ENCODE data around the gene BEX1. TPM values are rescaled to one million over a fixed set of nuclear protein-coding genes. Genes with fewer than 3 reads are reported as not detected.
A peak's percentile ranks its signal among the peaks of the same experiment; 100 is the strongest.

Gene BEX1
- total and polyA plus RNA-seq, 2 experiments from 2014 or later, result 60.6 to 72.2 TPM

DNA sequence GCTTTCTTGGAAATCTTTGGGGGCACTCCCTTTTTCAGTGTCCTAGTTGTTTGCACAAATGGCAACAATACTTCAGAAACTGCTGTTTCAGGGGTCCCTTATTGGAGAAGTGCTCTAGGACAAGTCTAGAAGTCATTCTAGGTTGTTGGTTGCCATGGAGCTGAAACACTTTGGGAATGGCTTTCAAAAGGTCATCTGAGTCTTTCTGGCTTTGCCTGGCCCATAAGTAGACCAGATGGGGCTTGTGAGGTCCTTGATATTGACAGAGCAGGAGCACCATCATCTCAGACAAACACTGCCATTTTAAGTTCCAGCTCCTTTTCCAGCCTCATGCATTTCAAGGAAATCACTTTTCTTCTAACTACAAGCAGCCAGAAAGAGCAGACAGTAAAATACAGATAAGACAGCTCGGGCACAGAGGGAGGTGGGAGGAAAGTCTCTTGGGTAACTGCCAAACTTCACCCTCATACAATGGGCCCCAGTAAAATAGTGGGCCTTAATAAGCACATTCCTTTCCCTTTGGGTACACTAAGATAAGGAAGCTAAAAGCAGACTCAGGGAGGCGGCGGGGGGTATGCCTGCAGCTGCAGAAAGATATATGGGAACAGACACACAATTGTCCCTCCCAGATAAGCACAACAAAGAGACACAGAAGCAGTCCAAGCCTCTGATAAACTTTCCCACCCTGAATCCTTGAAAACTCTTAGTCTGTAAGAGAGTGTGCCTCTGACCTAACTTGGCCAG lies 37.5 kb upstream of the BEX1 start:
- DNase-seq (ENCODE audit: low spot score), result no peak
- H3K79me2 ChIP-seq, result no peaks in the 10 kb centered on the region
- H3K36me3 ChIP-seq (replicated peaks; ENCODE audit: insufficient read depth, low read depth), result no peaks in the 10 kb centered on the region
- WGBS (ENCODE audit: low lambda C conversion rate, missing lambda C conversion rate), result 43% methylated on average over 3 of the region's 3 CpGs
- H3K27ac ChIP-seq, result no peak overlapping the region
- no peaks in the 10 kb centered on the region for H4K20me1 ChIP-seq (ENCODE audit: insufficient read depth, poor library complexity, severe bottlenecking)
- TF ChIP-seq EZH2phosphoT487 (IDR thresholded peaks at IDR 0.05; ENCODE audit: low read depth, severe bottlenecking, unreplicated experiment), result no peak
- TF ChIP-seq EZH2 (IDR thresholded peaks at IDR 0.05; ENCODE audit: borderline replicate concordance), result no peak
- TF ChIP-seq, protein P1, sequence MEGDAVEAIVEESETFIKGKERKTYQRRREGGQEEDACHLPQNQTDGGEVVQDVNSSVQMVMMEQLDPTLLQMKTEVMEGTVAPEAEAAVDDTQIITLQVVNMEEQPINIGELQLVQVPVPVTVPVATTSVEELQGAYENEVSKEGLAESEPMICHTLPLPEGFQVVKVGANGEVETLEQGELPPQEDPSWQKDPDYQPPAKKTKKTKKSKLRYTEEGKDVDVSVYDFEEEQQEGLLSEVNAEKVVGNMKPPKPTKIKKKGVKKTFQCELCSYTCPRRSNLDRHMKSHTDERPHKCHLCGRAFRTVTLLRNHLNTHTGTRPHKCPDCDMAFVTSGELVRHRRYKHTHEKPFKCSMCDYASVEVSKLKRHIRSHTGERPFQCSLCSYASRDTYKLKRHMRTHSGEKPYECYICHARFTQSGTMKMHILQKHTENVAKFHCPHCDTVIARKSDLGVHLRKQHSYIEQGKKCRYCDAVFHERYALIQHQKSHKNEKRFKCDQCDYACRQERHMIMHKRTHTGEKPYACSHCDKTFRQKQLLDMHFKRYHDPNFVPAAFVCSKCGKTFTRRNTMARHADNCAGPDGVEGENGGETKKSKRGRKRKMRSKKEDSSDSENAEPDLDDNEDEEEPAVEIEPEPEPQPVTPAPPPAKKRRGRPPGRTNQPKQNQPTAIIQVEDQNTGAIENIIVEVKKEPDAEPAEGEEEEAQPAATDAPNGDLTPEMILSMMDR (IDR thresholded peaks at IDR 0.05; ENCODE audit: poor library complexity), result no peak
- peak overlapping the region; percentile 4 for H3K4me2 ChIP-seq
- no peak overlapping the region for H2AFZ ChIP-seq
- no peaks in the 10 kb centered on the region for H3K4me1 ChIP-seq (ENCODE audit: insufficient read depth)
- H3K9me3 ChIP-seq (ENCODE audit: low read depth), result no peaks in the 10 kb centered on the region
- no peaks in the 10 kb centered on the region for H3K27me3 ChIP-seq
- no peak overlapping the region for H3K4me3 ChIP-seq
- H3K9me2 ChIP-seq (replicated peaks; ENCODE audit: insufficient read depth), result no peaks in the 10 kb centered on the region

DNA sequence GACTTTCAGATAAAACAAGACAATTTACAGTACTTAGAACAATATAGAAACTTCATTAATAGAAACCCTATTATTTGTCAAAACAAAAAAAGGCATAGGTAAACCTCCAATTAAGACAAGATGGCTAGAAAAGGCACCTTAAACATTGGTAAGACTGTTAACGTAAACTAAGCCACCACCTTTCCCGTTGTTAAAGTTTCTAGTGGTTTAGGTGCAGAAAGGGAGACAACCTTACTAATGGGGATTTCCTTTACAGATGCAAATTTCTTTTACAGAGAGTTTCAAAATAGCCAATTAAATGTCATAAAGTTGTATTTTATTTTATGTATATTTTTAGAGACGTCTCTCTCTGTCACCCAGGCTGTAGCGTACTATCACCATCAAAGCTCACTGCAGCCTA lies 36.5 kb upstream of the BEX1 start:
- Histone ChIP-seq H3K79me2 (no peaks in the 10 kb centered on the region), H2AFZ (no peak overlapping the region), H3K27ac (no peak overlapping the region), H3K9me3 (ENCODE audit: low read depth) (no peaks in the 10 kb centered on the region), H3K4me1 (ENCODE audit: insufficient read depth) (no peaks in the 10 kb centered on the region), H4K20me1 (ENCODE audit: insufficient read depth, poor library complexity, severe bottlenecking) (no peaks in the 10 kb centered on the region), H3K36me3 (replicated peaks; ENCODE audit: insufficient read depth, low read depth) (no peaks in the 10 kb centered on the region), H3K4me3 (no peak overlapping the region), H3K4me2 (no peak overlapping the region), H3K9me2 (replicated peaks; ENCODE audit: insufficient read depth) (no peaks in the 10 kb centered on the region), H3K27me3 (no peaks in the 10 kb centered on the region)
- DNase-seq (ENCODE audit: low spot score), result no peak
- TF ChIP-seq EZH2 (IDR thresholded peaks at IDR 0.05; ENCODE audit: borderline replicate concordance) (no peak), EZH2phosphoT487 (IDR thresholded peaks at IDR 0.05; ENCODE audit: low read depth, severe bottlenecking, unreplicated experiment) (no peak)
- TF ChIP-seq, protein P1 (IDR thresholded peaks at IDR 0.05; ENCODE audit: poor library complexity), result no peak
- 76% methylated on average over 4 of the region's 4 CpGs for WGBS (ENCODE audit: low lambda C conversion rate, missing lambda C conversion rate)

DNA sequence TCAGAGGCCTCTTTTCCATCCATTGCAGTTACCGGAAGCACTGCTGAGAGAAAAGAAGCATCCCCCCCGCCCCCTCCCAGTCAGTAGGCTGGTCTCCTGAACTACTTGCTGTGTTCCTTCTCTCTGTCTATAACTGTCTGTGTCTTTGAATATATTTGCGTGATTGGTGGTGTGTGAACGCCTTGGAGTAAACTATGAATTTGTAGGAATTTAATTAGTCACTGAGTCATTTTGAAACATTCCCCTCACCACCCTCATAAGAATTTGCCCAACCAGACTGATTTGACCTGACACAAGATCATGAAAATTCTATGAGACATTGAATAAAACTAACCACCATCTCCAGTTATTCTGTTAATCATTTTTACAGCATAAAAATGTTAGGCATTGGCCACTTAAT lies 35.7 kb upstream of the BEX1 start:
- Histone ChIP-seq H3K4me3 (no peak overlapping the region), H4K20me1 (ENCODE audit: insufficient read depth, poor library complexity, severe bottlenecking) (no peaks in the 10 kb centered on the region), H3K4me2 (no peak overlapping the region), H3K79me2 (no peaks in the 10 kb centered on the region), H3K27me3 (no peaks in the 10 kb centered on the region), H3K36me3 (replicated peaks; ENCODE audit: insufficient read depth, low read depth) (no peaks in the 10 kb centered on the region), H3K27ac (no peak overlapping the region), H3K9me3 (ENCODE audit: low read depth) (no peaks in the 10 kb centered on the region), H3K9me2 (replicated peaks; ENCODE audit: insufficient read depth) (no peaks in the 10 kb centered on the region), H3K4me1 (ENCODE audit: insufficient read depth) (no peaks in the 10 kb centered on the region), H2AFZ (no peak overlapping the region)
- DNase-seq (ENCODE audit: low spot score), result no peak
- WGBS (ENCODE audit: low lambda C conversion rate, missing lambda C conversion rate), result 84% methylated on average over 4 of the region's 4 CpGs
- no peak for TF ChIP-seq EZH2phosphoT487 (IDR thresholded peaks at IDR 0.05; ENCODE audit: low read depth, severe bottlenecking, unreplicated experiment)
- TF ChIP-seq, protein P1 (IDR thresholded peaks at IDR 0.05; ENCODE audit: poor library complexity), result no peak
- TF ChIP-seq EZH2 (IDR thresholded peaks at IDR 0.05; ENCODE audit: borderline replicate concordance), result no peak

Data from hepatocyte (in vitro differentiated cells).